Activated T-cell treated with anti-CD3 and anti-CD28 coated beads for 1 hour (primary cell): ENCODE data around the gene EN1.

ENCODE experiments used
- DNase-seq: peaks from one replicate; pipeline ENCODE4 v3.0.0-alpha.2; 2020; ENCODE audit warnings: low read depth

The EN1 gene

GRCh38 chr2:118817469-118817868 is 30.0 kb downstream of the EN1 start:
- no peak for DNase-seq

GRCh38 chr2:118816669-118817068 is 30.8 kb downstream of the EN1 start:
- DNase-seq: no peak

GRCh38 chr2:118815731-118816130 is 31.7 kb downstream of the EN1 start:
- DNase-seq: no peak

GRCh38 chr2:118815314-118815713 is 32.1 kb downstream of the EN1 start:
- DNase-seq: no peak

GRCh38 chr2:118814368-118814767 is 33.1 kb downstream of the EN1 start:
- no peak for DNase-seq

- no peak for DNase-seq
Measured at GRCh38 chr2:118813601-118814339, 33.7 kb downstream of the EN1 start.

GRCh38 chr2:118813111-118813510 is 34.3 kb downstream of the EN1 start:
- DNase-seq: no peak

GRCh38 chr2:118812552-118812951 is 34.9 kb downstream of the EN1 start:
- DNase-seq: no peak

- DNase-seq: no peak
Measured at GRCh38 chr2:118811514-118812115, 35.8 kb downstream of the EN1 start.

GRCh38 chr2:118810766-118811165 is 36.7 kb downstream of the EN1 start:
- no peak for DNase-seq

GRCh38 chr2:118808429-118808809 is 39.0 kb downstream of the EN1 start:
- DNase-seq: no peak

- no peak for DNase-seq
Measured at GRCh38 chr2:118807668-118808428, 39.6 kb downstream of the EN1 start.

- DNase-seq: no peak
Measured at GRCh38 chr2:118806797-118807667, 40.4 kb downstream of the EN1 start.

- no peak for DNase-seq
Measured at GRCh38 chr2:118805064-118805690, 42.3 kb downstream of the EN1 start.

GRCh38 chr2:118803012-118803411 is 44.4 kb downstream of the EN1 start:
- no peak for DNase-seq

- DNase-seq: no peak
Measured at GRCh38 chr2:118801151-118801550, 46.3 kb downstream of the EN1 start.

GRCh38 chr2:118800736-118801135 is 46.7 kb downstream of the EN1 start:
- no peak for DNase-seq

- no peak for DNase-seq
Measured at GRCh38 chr2:118794546-118794945, 52.9 kb downstream of the EN1 start.
